Testis (tissue), 3 donors: ENCODE measurements around the gene TMEM201. TPM values are rescaled to one million over a fixed set of nuclear protein-coding genes. Genes with fewer than 3 reads are reported as not detected.

Experiments
- DNase-seq: peaks from one replicate; pipeline ENCODE4 v3.0.0-alpha.2; 2019
- H3K27ac ChIP-seq, 2 donors: fragments of 200-600 bp; sonication (generic); one replicate each; pipeline ENCODE4 v1.5.1; 2019
- H3K27me3 ChIP-seq: fragments of 200-600 bp; sonication (generic); one replicate; pipeline ENCODE4 v1.5.1; 2019
- H3K36me3 ChIP-seq: fragments of 200-600 bp; sonication (generic); one replicate; pipeline ENCODE4 v1.5.1; 2017; ENCODE audit warnings: low read depth; ENCODE audit errors: missing control alignments
- H3K4me1 ChIP-seq: fragments of 200-600 bp; sonication (generic); one replicate; pipeline ENCODE4 v1.5.1; 2019
- H3K4me3 ChIP-seq, 2 donors: fragments of 200-600 bp; sonication (generic); one replicate each; pipeline ENCODE4 v1.5.1; 2017 to 2019
- H3K9me3 ChIP-seq: fragments of 200-600 bp; sonication (generic); one replicate; pipeline ENCODE4 v1.5.1; 2017
- CTCF ChIP-seq, 3 experiments: fragments of 450-650 bp in 2 of 3; fragments of 200-600 bp in 1 of 3; sonication (generic) in 1 of 3; IDR thresholded peaks; one replicate each; pipeline ENCODE4 v1.5.1; 2016 to 2019; ENCODE audit warnings: antibody characterized with exemption in 3 of 3, mild to moderate bottlenecking in 2 of 3, moderate library complexity in 1 of 3
- POLR2A ChIP-seq: fragments of 450-650 bp; IDR thresholded peaks from one replicate; pipeline ENCODE4 v1.6.1; 2017; ENCODE audit warnings: antibody characterized with exemption, mild to moderate bottlenecking, moderate library complexity
- WGBS, 2 donors: methylation state at CpG; one replicate each; pipeline ENCODE4 v1.1.5; 2018; 5-methylcytosine and 5-hydroxymethylcytosine counted together
- intact Hi-C: fragments of 100-400 bp; cut with DNase I; formaldehyde crosslinking; loops from one replicate; pipeline ENCODE4 v1.15.1; 2023; ENCODE audit warnings: low total_unique reads
- polyA plus RNA-seq: library from polyadenylated mRNA; stranded (reverse); fragments of 350-450 nt; fragmentation: Illumina TruSeq; extraction: RNeasy Lipid Tissue Mini Kit (QIAGEN cat#74804); gene quantifications from one replicate; pipeline ENCODE4 v1.2.3, GENCODE V29; 2014; ENCODE audit warnings: low read depth, low replicate concordance; ENCODE audit not compliant: insufficient read depth
- total RNA-seq, 2 donors: library from RNA; depleted of rRNA; stranded (reverse); fragments of >200 nt; gene quantifications; one replicate each; pipeline ENCODE4 v1.2.3, GENCODE V29; 2016

The TMEM201 gene
- total and polyA plus RNA-seq, 3 donors from 2014 or later, result 26.6 to 36.2 (median 35.8) TPM

- Histone ChIP-seq H3K27ac (no peak overlapping the region), H3K4me1 (no peaks in the 10 kb centered on the region), H3K9me3 (no peaks in the 10 kb centered on the region), H3K4me3 (no peak overlapping the region), H3K36me3 (no peaks in the 10 kb centered on the region), H3K27me3 (no peaks in the 10 kb centered on the region)
- no peak for DNase-seq
- intact Hi-C loops, result no loop called here
- TF ChIP-seq CTCF (IDR thresholded peaks at IDR 0.05) (no peak), POLR2A (no peak)
- WGBS, 2 donors, result 86 to 94% methylated on average over 12 to 20 of the region's 20 CpGs
Observed at GRCh38 chr1:9612871-9613624, 24.3 kb downstream of the TMEM201 start.

- Histone ChIP-seq H3K4me1 (no peaks in the 10 kb centered on the region), H3K27ac (no peak overlapping the region), H3K4me3 (no peak overlapping the region), H3K27me3 (no peaks in the 10 kb centered on the region), H3K36me3 (no peaks in the 10 kb centered on the region), H3K9me3 (no peaks in the 10 kb centered on the region)
- no peak for TF ChIP-seq POLR2A
- no peak for TF ChIP-seq CTCF (IDR thresholded peaks at IDR 0.05)
- no peak for DNase-seq
- intact Hi-C loops, result no loop called here
- WGBS, 2 donors, result 87 to 91% methylated on average over 8 to 16 of the region's 17 CpGs
Observed at GRCh38 chr1:9613625-9614299, 25.1 kb downstream of the TMEM201 start.

GRCh38 chr1:9615316-9616063 lies 26.8 kb downstream of the TMEM201 start:
- TF ChIP-seq CTCF (IDR thresholded peaks at IDR 0.05) (peak in 2 of 3 experiments; percentile 37 to 43), POLR2A (no peak)
- Histone ChIP-seq H3K36me3 (no peaks in the 10 kb centered on the region), H3K27ac (no peak overlapping the region), H3K4me3 (no peak overlapping the region), H3K4me1 (no peaks in the 10 kb centered on the region), H3K9me3 (no peaks in the 10 kb centered on the region), H3K27me3 (no peaks in the 10 kb centered on the region)
- 53 to 58% methylated on average over 8 to 16 of the region's 16 CpGs for WGBS, 2 donors
- intact Hi-C loops, result no loop called here
- DNase-seq, result peak; percentile 67

- intact Hi-C loops, result no loop called here
- Histone ChIP-seq H3K27ac (no peak overlapping the region), H3K36me3 (no peaks in the 10 kb centered on the region), H3K9me3 (no peaks in the 10 kb centered on the region), H3K27me3 (no peaks in the 10 kb centered on the region), H3K4me3 (no peak overlapping the region), H3K4me1 (no peaks in the 10 kb centered on the region)
- 77 to 80% methylated on average over 18 of the region's 18 CpGs for WGBS, 2 donors
- no peak for DNase-seq
- TF ChIP-seq CTCF (IDR thresholded peaks at IDR 0.05) (no peak), POLR2A (no peak)
Observed at GRCh38 chr1:9618909-9619679, 30.4 kb downstream of the TMEM201 start.
